Activated effector memory CD4-positive, alpha-beta T cell treated with Interleukin-2 at 50 U/mL for 16 hours (primary cell): Measurements from ENCODE around the gene RFTN1.
A peak's percentile ranks its signal among the peaks of the same experiment; 100 is the strongest.

Experiments
- DNase-seq: peaks from one replicate; pipeline ENCODE4 v3.0.0-alpha.2; 2020

The RFTN1 gene

GRCh38 chr3:16346413-16347081 lies 167.0 kb downstream of the RFTN1 start:
- no peak for DNase-seq

GRCh38 chr3:16343101-16343500 lies 170.4 kb downstream of the RFTN1 start:
- no peak for DNase-seq

- DNase-seq, result no peak
Observed at GRCh38 chr3:16338999-16339398, 174.5 kb downstream of the RFTN1 start.

- peak; percentile 31 for DNase-seq
Observed at GRCh38 chr3:16337856-16338540, 175.5 kb downstream of the RFTN1 start.

GRCh38 chr3:16336825-16337224 lies 176.7 kb downstream of the RFTN1 start:
- no peak for DNase-seq

GRCh38 chr3:16335772-16336645 lies 177.5 kb downstream of the RFTN1 start:
- DNase-seq, result no peak

- no peak for DNase-seq
Observed at GRCh38 chr3:16335333-16335732, 178.2 kb downstream of the RFTN1 start.

- no peak for DNase-seq
Observed at GRCh38 chr3:16334909-16335308, 178.6 kb downstream of the RFTN1 start.

GRCh38 chr3:16332904-16333426 lies 180.5 kb downstream of the RFTN1 start:
- no peak for DNase-seq

GRCh38 chr3:16331319-16331883 lies 182.1 kb downstream of the RFTN1 start:
- no peak for DNase-seq

- no peak for DNase-seq
Observed at GRCh38 chr3:16330351-16330750, 183.1 kb downstream of the RFTN1 start.

GRCh38 chr3:16329826-16330129 lies 183.7 kb downstream of the RFTN1 start:
- DNase-seq, result no peak

GRCh38 chr3:16329036-16329825 lies 184.3 kb downstream of the RFTN1 start:
- no peak for DNase-seq

- no peak for DNase-seq
Observed at GRCh38 chr3:16328124-16328523, 185.4 kb downstream of the RFTN1 start.

- DNase-seq, result no peak
Observed at GRCh38 chr3:16326724-16327349, 186.7 kb downstream of the RFTN1 start.

GRCh38 chr3:16325850-16326249 lies 187.6 kb downstream of the RFTN1 start:
- no peak for DNase-seq

GRCh38 chr3:16323737-16324136 lies 189.8 kb downstream of the RFTN1 start:
- no peak for DNase-seq

GRCh38 chr3:16322189-16322588 lies 191.3 kb downstream of the RFTN1 start:
- DNase-seq, result no peak

- DNase-seq, result no peak
Observed at GRCh38 chr3:16320711-16321110, 192.8 kb downstream of the RFTN1 start.

- DNase-seq, result no peak
Observed at GRCh38 chr3:16319723-16320122, 193.8 kb downstream of the RFTN1 start.

GRCh38 chr3:16319307-16319706 lies 194.2 kb downstream of the RFTN1 start:
- DNase-seq, result peak; percentile 62

- DNase-seq, result no peak
Observed at GRCh38 chr3:16318176-16318575, 195.3 kb downstream of the RFTN1 start.
